GM18520 (cell line): Measurements from ENCODE around the gene HDAC4.
"Not testable (repeated sequence)": the region's sequence is repeated elsewhere in the genome, so short reads cannot be mapped to it uniquely, and the experiment has no call there.

Experiments used
- ATAC-seq: cut with Tn5 transposase; IDR thresholded peaks from one replicate; pipeline ENCODE4 v1.9.1; 2021; ENCODE audit not compliant: unreplicated experiment

Gene HDAC4

GRCh38 chr2:239180526-239181073 lies 220.2 kb downstream of the HDAC4 start:
- ATAC-seq = no peak

GRCh38 chr2:239179851-239180371 lies 220.9 kb downstream of the HDAC4 start:
- ATAC-seq = no peak

GRCh38 chr2:239178954-239179353 lies 221.9 kb downstream of the HDAC4 start:
- ATAC-seq = no peak

GRCh38 chr2:239178484-239178883 lies 222.3 kb downstream of the HDAC4 start:
- no peak for ATAC-seq

GRCh38 chr2:239177908-239178307 lies 222.9 kb downstream of the HDAC4 start:
- ATAC-seq = no peak

- ATAC-seq = no peak
These were observed 223.5 kb downstream of the HDAC4 start for GRCh38 chr2:239177325-239177724.

GRCh38 chr2:239176138-239176803 lies 224.5 kb downstream of the HDAC4 start:
- ATAC-seq = not testable (repeated sequence)

GRCh38 chr2:239175181-239175580 lies 225.6 kb downstream of the HDAC4 start:
- ATAC-seq = no peak

- no peak for ATAC-seq
These were observed 227.5 kb downstream of the HDAC4 start for GRCh38 chr2:239173301-239173700.

- no peak for ATAC-seq
These were observed 229.2 kb downstream of the HDAC4 start for GRCh38 chr2:239171643-239172042.

- ATAC-seq = no peak
These were observed 231.3 kb downstream of the HDAC4 start for GRCh38 chr2:239169311-239170048.

- no peak for ATAC-seq
These were observed 232.2 kb downstream of the HDAC4 start for GRCh38 chr2:239168575-239168974.

- no peak for ATAC-seq
These were observed 232.9 kb downstream of the HDAC4 start for GRCh38 chr2:239167766-239168444.

- no peak for ATAC-seq
These were observed 233.7 kb downstream of the HDAC4 start for GRCh38 chr2:239167011-239167673.

- no peak for ATAC-seq
These were observed 234.5 kb downstream of the HDAC4 start for GRCh38 chr2:239166201-239166834.

GRCh38 chr2:239165206-239165831 lies 235.5 kb downstream of the HDAC4 start:
- ATAC-seq = no peak

- ATAC-seq = no peak
These were observed 236.4 kb downstream of the HDAC4 start for GRCh38 chr2:239164335-239164871.

GRCh38 chr2:239163688-239164334 lies 237.0 kb downstream of the HDAC4 start:
- ATAC-seq = no peak

- ATAC-seq = no peak
These were observed 237.7 kb downstream of the HDAC4 start for GRCh38 chr2:239162976-239163687.
